ENCODE results near the gene TOR1B.
"Not testable (repeated sequence)": the region's sequence is repeated elsewhere in the genome, so short reads cannot be mapped to it uniquely, and the experiment has no call there.

The TOR1B gene

GRCh38 chr9:129802833-129803675, at the start of gene TOR1B:
Gene TOR1B, plus strand, starts transcription at chr9:129803184. Its CDS starts 29 bp downstream, at chr9:129803213.
- H3K4me3 ChIP-seq (ENCODE audit: low read length) = peak within 1 kb of the TSS; percentile 75
- DNase-seq (ENCODE audit: low read depth) = peak; percentile 90
- TF ChIP-seq CTCF (conservative IDR thresholded peaks at IDR 0.05; ENCODE audit: low read length) = no peak

GRCh38 chr9:129755151-129755550, 47.8 kb upstream of the TOR1B start:
- DNase-seq (ENCODE audit: low read depth) = no peak
- H3K4me3 ChIP-seq (ENCODE audit: low read length) = no peak overlapping the region
- TF ChIP-seq CTCF (conservative IDR thresholded peaks at IDR 0.05; ENCODE audit: low read length) = no peak

- no peak for TF ChIP-seq CTCF (conservative IDR thresholded peaks at IDR 0.05; ENCODE audit: low read length)
- H3K4me3 ChIP-seq (ENCODE audit: low read length) = no peak overlapping the region
- no peak for DNase-seq (ENCODE audit: low read depth)
These were observed 46.8 kb upstream of the TOR1B start for GRCh38 chr9:129756191-129756590.

GRCh38 chr9:129757045-129757444, 45.9 kb upstream of the TOR1B start:
- no peak for DNase-seq (ENCODE audit: low read depth)
- TF ChIP-seq CTCF (conservative IDR thresholded peaks at IDR 0.05; ENCODE audit: low read length) = no peak; the same call in 1 of the 2 replicates
- H3K4me3 ChIP-seq (ENCODE audit: low read length) = no peak overlapping the region

GRCh38 chr9:129759319-129759718, 43.7 kb upstream of the TOR1B start:
- no peak for DNase-seq (ENCODE audit: low read depth)
- TF ChIP-seq CTCF (conservative IDR thresholded peaks at IDR 0.05; ENCODE audit: low read length) = no peak
- H3K4me3 ChIP-seq (ENCODE audit: low read length) = no peak overlapping the region

GRCh38 chr9:129759804-129760502, 43.0 kb upstream of the TOR1B start:
- H3K4me3 ChIP-seq (ENCODE audit: low read length) = no peak overlapping the region
- TF ChIP-seq CTCF (conservative IDR thresholded peaks at IDR 0.05; ENCODE audit: low read length) = no peak
- DNase-seq (ENCODE audit: low read depth) = no peak

GRCh38 chr9:129760784-129761183, 42.2 kb upstream of the TOR1B start:
- not testable (repeated sequence) for DNase-seq (ENCODE audit: low read depth); H3K4me3 ChIP-seq (ENCODE audit: low read length)

All from AG10803 (cell line).